GM23248 (cell line): Measurements from ENCODE around the gene PDE2A.

Experiments used
- EZH2 ChIP-seq: fragments of 200-600 bp; sonication (generic); IDR thresholded peaks from 2 replicates; pipeline ENCODE4 v1.6.1; 2018; ENCODE audit warnings: antibody characterized with exemption, mild to moderate bottlenecking; ENCODE audit not compliant: insufficient read depth, poor library complexity, severe bottlenecking
- EZH2phosphoT487 ChIP-seq: fragments of 200-600 bp; sonication (generic); IDR thresholded peaks from 2 replicates; pipeline ENCODE4 v1.6.1; 2018; ENCODE audit warnings: antibody characterized with exemption, moderate library complexity, mild to moderate bottlenecking, low read depth; ENCODE audit not compliant: insufficient read depth

DNA sequence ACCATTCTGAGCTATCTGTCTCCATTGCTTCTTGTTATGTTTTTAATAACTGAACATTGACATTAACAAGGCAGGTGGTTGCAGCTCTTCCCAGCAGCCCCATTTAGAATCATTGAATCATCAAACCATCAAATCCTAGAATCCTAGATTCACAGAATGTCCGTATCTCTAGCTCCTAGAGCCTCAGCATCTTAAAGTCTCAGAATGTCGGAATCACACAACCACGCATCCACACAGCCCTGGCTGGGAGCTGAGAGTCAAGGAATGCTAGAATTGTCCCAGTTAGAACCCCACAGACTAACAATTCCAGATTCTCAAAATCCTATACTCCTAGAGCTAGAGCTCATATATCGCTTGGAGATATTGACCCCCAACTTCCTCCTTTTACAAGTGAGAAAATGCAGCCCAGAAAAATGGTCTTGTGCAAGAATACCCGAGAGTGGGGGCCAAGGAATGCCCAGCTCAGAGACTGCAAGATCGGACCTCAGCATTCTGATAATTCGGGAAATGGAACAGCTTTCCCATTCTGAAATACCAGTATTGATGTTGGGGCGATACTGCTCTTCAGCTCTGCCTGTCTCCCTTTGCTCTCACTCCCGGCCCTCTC is 38.8 kb downstream of the PDE2A start:
- TF ChIP-seq EZH2 (no peak), EZH2phosphoT487 (no peak)
